Measurements from ENCODE around the gene IGFBP1. TPM values are rescaled to one million over a fixed set of nuclear protein-coding genes. Genes with fewer than 3 reads are reported as not detected.

Gene IGFBP1
- polyA plus RNA-seq, 10 donors = 0.20 to 2.8 (median 0.34) TPM; not detected in 2

DNA sequence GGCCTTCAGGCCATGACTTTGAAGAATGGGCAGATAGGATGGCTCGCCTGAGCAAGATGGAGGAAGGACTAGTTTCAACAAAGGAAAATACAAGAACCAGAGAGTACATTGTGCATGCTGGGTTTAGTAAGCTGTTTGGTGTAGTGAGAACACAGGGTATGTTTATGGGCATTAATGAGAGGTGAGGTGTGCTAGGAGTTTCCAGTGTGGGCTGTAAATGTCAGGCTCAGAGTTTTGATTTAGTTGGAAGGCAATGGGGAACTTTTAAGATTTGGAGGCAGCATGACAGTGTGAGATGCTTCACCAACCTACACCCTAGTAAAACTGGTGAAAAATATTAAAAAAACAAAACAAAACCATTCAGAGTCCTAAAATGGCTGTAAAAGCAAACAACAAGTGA is 13.3 kb downstream of the IGFBP1 start:
- no peak for DNase-seq

DNA sequence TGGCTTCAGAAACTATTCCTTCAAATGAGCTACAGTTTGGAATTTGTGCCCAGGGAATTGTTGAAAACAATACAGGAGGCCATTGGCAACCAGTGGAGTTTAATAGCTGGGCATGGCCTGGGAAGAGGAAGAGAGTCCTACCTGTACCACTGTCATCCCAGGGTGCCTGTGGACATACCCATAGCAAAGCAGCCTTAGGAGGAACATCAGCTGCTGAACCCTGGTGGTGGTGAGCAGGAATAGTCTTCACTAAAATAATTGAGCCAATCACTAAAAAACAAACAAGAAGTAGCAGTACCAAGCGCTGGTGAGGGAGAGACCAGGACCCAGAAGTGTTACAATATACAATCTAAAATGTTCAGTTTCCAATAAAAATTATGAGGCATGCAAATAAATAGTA is 14.5 kb downstream of the IGFBP1 start:
- no peak for DNase-seq

DNA sequence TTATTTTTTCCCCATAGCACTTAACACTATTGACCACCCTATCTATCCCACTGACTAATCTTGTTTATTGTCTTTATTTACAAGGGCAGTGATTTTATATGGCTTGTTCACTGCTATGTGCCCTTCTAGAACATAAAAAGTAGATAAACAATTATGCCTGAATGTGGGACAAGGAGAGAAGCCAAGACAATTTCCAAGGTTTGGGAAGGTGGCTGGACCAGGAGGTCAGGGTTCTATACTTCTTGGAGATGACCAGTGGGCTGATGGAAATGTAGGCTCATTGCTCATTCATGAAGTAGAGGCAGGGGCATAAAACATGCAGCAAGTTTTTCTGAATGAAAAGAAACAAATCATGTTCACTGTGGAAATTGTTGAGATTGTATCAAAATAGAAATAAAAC is 21.3 kb downstream of the IGFBP1 start:
- DNase-seq = no peak

DNA sequence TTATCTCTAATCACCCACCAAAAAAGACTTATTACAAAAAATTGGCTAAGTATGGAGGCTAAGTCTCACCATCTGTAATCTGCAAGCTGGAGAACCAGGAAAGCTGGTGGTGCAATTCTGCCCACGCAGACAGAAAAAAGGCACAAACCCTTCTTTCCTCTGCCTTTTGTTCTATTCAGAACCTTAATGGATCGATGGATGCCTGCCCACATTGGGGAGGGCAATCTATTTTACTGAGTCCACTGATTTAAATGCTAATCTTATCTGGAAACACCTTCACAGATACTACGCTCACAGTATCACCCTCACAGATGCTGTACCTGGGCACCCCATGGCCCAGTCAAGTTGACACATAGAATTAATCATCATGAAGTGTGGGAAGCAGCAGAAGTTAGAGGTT is 22.6 kb downstream of the IGFBP1 start:
- DNase-seq = no peak

DNA sequence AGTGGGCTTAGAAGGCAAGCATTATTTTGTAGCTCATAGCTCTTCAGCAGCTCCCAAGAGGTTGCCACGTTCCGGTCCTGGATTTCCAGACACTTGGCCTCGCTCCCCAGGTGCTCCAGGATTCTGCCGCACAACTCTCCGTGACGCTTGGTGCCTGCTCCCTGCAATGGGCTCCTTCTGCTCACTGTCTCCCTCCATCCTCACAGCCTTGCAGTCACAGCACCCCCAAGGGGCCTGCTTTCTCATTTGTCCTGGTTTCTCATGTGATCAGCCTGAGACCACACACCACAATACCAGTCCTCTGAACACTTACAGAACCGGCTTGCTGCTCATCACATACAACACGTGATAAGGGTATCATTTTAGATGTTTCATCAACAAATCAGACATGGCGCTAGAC is 23.0 kb downstream of the IGFBP1 start:
- no peak for DNase-seq

DNA sequence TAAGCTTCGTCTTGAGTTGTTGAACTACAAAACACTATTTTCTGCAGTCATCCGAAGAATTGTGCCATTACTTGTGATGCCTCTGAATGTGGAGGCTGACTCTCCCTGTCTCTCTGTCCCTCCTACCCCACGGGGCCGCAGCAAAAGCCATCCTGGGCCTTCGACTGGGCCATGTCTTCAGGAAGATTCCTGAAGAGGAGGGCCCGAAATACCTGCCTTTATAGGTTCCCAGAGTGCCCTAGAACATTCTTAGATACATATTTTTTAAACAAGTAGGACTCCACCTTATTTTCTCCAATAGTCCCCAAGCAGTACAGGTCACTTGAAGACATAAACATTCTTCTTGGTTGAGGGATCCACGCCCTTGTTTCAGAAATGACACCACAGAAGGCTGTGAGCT is 24.7 kb downstream of the IGFBP1 start:
- DNase-seq = no peak

DNA sequence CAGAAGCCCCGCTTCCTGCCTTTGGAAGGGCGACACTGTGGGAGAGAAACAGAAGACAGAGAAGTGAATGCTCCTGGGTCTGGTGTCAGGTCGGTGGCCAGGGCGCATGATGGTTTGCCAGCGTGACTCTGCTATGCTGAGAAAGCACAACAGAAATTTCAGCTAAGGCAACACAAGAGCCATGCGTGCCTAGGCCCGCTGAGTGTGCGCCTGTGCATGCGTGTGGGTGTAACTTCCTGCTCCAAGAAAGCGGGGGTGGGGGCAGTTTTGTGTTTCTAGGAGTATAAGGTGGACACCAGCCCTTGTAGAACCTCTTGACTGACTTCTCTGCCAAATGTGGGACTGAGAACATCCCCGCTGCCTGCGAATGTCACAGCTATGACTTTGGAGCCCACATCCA is 26.6 kb downstream of the IGFBP1 start:
- DNase-seq = no peak

DNA sequence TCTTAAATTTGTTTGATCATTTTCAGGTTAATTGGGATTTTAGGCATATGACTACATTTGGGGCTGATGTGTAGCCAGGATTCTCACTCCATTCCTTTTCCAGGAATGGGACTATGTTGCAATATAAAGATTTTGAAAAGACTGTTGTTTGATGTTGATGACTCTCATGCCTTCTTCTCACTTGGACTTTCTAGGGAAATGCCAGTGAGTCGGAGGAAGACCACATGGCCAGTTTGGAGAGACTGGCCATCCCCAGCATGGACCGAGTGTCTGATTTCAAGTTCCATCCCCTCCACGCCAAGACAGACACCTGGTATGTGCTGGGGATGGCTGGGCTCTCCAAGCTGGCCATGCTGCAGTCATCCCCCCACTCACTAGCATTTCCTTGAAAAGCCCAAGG is 27.3 kb downstream of the IGFBP1 start:
- no peak for DNase-seq

DNA sequence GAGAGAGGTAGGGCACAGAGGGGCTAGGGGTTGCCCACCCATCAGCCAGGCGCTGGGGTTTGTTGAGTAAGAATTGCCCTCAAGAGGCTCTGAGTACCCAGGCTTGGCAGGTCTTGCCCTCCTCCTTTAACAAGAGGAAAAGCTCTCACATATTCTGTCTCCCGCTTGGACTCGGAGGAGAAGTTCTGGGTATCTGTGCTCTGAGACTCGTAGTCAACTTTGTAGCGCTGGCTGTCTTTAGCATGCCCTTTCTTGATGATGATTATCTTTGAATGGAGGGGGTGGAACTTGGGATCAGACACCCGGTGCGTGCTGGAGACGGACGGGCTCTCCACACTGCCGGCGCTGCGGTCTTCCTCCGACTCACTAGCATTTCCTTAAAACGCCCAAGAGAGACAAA is 28.8 kb downstream of the IGFBP1 start:
- DNase-seq = no peak

DNA sequence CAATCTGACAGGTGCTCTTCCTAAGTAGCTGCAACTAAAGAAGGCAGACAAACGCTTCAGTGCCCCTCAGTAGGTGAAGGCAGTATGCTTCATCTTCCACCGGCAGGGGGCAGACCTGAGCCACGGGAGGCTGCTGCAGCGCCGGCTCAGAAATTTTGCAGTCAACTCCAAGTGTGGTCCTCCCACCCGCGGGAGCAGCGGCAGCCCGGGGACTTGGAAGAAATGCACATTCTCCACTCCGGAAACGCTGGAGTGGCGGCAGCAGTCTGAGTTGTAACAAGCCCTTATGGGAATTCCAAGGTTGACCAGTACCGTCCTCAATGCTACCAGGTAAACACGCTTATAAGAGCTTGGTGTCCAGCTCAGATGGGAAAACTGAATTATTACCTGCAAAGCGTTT is 29.4 kb downstream of the IGFBP1 start:
- peak; percentile 76 to 90 (median 80) for DNase-seq

DNA sequence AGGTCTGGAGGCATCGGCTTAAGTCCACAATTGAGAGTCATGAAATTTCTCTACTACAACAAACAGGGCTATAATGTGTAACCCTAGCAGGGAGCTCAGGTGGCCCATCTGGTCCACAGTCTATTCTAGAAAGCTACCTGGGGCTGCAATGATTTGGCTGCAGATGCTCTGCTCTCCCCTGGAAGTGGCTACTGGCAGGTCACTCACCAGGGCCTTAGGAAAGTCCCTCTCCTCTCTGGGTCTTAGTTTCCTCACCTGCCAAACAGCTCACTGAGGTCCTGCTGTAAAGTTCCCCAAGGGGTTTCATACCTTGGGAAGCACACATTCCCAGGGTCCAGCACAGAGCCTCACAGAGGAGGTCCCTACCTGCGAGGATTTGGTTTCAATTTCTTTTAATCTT is 30.3 kb downstream of the IGFBP1 start:
- no peak for DNase-seq

DNA sequence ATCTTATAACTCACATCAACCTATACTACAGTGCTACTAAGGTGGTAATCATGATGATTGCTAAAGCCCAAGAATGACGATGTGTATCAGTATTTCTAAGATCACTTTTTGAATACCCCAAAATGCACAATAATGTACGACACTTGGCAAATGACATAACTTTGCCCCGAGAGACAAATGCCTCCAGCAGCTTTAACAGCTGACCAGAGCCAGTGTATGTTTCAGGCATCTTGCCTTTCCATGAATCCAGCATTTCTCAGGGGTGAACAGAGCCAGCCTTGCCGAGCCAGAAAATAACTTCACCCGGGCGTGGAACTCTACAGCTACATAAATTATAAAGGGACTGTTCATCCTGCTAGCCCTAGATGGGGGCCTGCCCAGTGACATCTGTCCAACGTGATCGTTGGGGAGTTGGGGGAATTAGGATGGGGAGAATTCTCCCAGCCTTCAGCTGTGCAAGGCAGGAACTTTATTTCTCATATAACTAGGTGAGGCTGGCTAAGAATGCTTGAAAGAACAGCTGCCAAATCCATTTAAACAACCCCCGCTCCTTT is 31.0 kb downstream of the IGFBP1 start:
- peak in 2 of 3 donors; percentile 41 to 76 for DNase-seq

DNA sequence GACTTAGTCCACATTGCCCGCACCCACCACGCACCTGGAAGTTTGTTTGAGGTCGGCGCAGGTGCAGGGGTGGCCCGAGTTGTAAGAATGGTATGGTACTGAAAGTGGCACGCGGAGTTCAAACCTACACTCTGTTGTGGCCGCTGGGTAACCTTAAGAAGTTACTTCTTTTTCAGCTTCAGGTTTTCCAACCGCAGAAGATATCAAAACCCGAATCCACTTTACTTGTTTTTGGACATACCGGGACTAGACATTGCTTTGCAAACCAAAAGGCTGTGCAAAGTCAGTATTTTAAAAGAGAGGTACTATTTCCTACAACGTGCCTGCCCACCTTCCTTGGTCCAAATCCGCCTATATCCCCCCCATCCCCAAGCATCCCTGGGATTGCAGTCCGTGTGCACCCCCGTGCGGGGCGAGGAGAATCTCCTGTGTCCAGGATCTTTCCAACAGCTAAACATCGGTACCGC is 31.7 kb downstream of the IGFBP1 start:
- peak in 1 of 3 donors; percentile 65 for DNase-seq

DNA sequence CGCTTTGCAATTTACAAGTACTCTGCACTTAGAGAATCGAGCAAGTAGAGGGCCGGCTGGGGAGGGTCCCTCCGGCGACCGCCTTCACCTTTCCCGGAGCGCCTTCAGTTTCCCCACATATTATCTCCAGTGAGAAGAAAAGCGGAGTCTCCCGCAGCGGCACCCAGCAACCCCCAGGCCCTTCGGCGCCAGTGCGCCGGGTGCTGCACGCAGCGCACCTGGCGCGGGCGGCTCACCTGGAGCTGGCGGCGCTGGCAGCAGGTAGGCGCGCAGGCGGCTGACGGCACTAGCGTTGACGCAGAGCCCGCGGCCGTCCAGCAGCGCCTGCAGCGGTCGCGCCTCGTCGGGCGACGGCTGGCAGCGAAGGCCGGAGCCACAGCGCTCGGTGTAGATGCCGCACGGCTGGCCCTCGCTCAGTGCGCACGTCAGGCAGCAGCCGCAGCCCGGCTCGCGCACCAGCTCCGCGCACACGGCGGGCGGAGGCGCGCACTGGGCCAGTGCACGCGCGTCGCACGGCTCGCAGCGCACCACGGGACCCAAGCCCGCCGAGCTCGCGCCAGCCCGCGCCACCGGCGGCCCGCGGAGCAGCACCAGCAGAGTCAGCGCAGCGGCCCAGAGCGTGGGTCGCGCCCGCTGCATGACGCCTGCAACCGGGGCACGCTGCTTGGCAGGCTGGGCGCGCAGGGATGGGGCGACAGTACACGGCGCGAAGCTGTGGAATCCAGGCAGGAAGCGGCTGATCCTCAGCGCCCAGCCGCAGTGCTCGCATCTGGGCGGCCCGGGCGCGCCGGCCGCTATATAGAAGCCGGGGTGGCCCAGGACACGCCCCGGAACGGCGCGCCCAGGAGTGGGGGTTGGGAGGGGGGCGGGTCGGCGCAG is 32.5 kb downstream of the IGFBP1 start, which contains the start of gene IGFBP3:
IGFBP3 (minus strand) TSS at position 771 of the 879 bp plus-strand sequence; CDS start at position 639, 132 bp downstream.
- DNase-seq = peak; percentile 71 to 94 (median 73)

DNA sequence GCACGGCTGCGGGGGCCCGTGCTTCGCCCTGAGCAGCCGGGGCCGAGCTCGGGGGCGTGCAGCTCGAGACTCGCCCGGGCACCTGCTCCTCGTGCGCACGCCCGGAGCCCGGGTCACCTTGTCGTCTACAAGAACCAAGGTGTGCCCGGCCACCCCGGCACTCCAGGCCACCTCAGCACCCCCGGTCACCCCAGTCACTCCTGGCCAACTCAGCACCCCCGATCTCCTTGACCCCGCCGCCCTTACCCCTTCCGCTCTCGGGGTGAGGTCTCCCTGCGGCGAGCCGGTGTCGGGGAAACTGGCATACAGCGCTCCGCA is 33.1 kb downstream of the IGFBP1 start:
- no peak for DNase-seq

DNA sequence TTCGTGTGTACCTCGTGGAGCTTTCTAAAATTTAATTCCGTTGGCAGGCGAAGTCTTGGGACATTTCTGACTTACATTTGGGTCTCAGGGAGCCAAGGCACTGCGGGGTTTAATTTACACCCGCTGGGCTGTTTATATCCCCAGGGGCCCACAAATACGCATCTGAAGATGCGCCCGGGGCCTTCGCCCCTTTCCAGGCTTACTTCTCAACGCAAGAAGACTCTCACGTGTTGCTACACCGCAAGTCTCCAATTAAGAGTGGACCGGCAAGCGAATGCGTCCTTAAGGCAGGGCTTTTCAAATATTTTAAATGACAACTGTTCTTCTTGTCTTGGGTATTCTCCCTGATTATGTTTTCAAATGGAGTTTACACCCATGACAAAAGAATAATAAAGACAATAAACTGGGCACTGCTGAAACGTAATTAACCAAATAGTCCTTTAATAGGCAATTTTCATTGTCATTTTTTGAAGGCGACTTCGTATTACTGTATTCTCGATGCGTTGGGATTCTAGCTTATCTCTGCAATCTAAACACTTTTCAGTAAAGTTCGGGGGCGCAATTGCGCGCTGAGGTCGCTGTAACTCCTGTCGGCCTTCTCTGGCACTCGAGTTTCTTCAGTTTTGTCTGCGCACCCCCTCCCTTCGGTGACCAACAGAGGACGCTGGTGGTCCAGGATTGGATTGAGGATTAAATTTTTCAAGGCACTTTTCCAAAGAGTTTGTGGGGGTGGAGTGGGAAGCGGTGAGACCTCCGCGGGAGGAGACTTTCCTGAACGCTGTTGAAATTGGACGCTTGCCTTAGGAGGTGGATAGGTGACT is 33.6 kb downstream of the IGFBP1 start:
- DNase-seq = peak; percentile 83 to 93 (median 89)

DNA sequence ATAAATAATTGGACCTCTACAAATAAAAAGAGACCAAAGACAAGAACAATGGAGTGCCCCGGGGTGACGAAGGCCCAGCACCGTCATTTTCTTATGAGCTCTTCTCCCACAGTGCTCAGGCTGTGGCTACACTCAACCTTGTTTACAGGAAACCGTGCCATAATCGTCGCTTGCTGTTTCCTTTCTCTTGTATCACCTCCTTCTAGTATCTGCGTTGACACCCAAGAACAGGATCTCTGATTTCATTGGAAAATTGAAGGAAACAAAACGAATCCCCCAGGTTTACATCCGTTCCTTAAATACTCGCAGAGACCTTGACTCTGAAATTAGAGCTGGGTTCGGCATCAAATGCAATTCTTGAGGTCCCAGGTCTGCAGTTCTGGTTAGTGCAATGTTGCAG is 34.5 kb downstream of the IGFBP1 start:
- peak in 2 of 3 donors; percentile 47 to 80 for DNase-seq

DNA sequence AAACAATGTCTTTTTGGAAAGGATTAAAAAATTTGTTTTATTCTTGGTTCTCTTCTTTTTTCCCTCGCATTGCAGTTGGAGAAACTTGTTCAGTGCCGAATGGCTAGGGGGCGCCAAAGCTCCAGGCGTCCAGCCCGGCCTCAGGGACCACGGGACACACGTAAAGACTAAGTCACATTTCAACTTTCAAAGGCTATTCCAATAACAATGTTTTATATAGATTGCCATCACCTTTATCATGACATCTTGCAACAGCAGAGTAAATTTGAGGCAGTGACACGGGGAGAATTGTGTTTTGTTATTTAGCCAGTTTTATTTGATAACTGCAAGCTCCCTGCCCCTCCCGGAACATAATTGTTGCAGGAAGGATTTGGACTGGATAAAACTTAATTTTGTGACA is 35.0 kb downstream of the IGFBP1 start:
- peak; percentile 77 to 92 (median 81) for DNase-seq

DNA sequence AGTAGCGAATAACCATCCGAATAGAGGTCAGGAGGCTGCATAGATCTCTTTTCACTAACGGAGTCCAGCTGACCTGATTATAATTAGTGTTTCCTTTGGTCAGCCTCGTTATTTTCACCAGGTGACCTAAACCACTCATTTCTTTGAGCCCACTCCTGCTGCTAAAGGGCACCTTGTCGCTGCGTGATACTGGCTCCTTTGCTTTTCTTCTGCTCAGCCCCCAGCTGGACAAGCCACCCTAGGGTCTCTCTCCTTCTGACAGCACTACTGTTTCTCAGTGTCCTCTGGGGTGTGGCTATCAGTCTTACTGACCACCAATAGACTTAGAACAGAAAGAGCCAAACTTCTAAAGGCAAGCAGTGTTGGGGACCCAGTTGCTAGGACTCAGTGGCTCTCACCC is 35.5 kb downstream of the IGFBP1 start:
- DNase-seq = no peak

DNA sequence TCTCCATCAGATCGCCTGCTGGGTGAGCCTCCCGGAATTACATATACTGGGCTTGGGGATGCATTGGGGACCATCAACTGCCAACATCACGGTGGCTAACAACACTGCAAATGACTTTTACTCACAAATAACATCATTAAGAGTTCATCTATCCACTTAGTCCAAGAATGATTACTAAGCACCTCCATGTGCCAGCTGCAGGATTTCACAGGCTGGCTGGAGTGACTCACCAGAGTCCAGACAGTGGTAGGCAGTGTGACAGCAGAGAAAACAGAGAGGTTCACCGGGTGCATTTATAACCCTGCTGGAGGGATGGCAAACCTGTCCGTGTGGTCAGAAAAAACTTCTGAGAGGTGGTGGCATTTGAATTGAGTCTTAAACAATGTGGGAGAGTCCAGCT is 36.0 kb downstream of the IGFBP1 start:
- DNase-seq = peak in 1 of 3 donors; percentile 9

DNA sequence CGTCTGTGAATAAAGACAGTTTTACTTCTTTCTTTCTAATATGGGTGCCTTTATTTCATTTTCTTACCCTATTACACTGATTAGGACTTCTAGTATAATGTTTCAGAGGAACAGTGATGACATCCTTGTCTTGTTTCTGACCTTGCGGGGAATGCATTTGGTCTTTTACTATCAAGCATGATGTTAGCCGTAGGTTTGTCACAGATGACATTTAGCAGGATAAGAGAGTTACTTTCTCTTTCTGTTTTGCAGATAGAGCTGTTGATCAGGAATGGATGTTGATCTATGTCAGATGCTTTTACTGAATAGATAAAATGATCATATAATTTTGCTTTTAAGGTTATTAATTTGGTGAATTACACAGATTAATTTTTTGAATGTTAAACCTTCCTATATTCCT is 39.4 kb downstream of the IGFBP1 start:
- DNase-seq = no peak

DNA sequence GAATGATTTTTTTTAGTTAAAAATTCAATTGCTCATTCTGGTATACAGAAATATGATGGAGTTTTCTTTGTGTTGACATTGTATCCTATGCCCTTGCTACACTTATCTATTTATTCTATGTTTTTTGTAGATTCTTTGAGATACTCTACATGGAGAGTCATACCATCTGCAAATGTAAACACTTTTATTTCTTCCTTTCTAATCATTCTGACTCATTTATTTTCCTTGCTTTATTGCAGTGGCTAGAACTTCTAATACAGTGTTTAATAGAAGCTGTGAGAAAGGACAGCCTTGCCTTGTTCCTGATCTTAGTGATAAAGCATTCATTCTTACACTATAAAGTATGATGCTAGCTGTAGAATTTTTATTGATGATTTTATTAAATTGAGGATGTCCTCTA is 42.7 kb downstream of the IGFBP1 start:
- no peak for DNase-seq

DNA sequence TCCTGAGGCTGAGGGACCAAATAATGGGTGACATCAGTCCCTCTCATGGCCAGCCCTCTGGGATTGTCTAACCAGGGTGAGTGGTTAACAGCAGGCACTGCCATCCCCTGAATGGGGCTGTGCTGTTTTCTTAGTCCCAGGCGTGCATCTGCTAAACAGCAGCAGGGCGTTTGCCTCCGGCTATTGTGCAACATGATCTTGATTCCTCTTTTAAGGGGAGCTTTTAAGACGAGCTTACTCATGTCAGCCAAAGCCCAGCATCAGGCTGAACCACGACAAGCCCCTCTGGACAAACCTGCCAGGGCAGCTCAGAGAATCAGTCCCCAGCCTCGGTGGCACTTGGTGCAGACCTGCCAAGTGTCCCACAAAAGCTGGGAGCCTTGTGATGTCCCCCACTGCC is 49.0 kb downstream of the IGFBP1 start:
- DNase-seq = no peak

All from muscle of back (tissue), 11 donors.